HEK293T (cell line): Measurements from ENCODE around the gene OR2T33.
"Not testable (repeated sequence)": the region's sequence is repeated elsewhere in the genome, so short reads cannot be mapped to it uniquely, and the experiment has no call there.

ENCODE experiments used
- CTCF ChIA-PET: fragments of 350-600 bp; formaldehyde crosslinking; extraction: SDS; loops from one replicate; lab custom pipeline; 2021; ENCODE audit warnings: antibody characterized with exemption, inconsistent platforms; lab: Yijun Ruan, JAX
- POLR2A ChIA-PET: fragments of 350-600 bp; formaldehyde crosslinking; extraction: SDS; loops from one replicate; lab custom pipeline; 2020; ENCODE audit warnings: antibody characterized with exemption, inconsistent platforms; lab: Yijun Ruan, JAX
- DNase-seq: peaks from one replicate; pipeline ENCODE4 v3.0.0; 2012; ENCODE audit warnings: mixed read lengths; ENCODE audit errors: extremely low spot score
- ARNT ChIP-seq: fragments of 450-650 bp; IDR thresholded peaks from 2 replicates; pipeline ENCODE4 v1.6.1; 2017; ENCODE audit warnings: mild to moderate bottlenecking
- BHLHE40 ChIP-seq: fragments of 450-650 bp; IDR thresholded peaks from 2 replicates; pipeline ENCODE4 v1.6.1; 2016; ENCODE audit warnings: mild to moderate bottlenecking, moderate library complexity, borderline replicate concordance
- CTBP1 ChIP-seq: fragments of 450-650 bp; IDR thresholded peaks from 2 replicates; pipeline ENCODE4 v1.6.1; 2016; ENCODE audit warnings: borderline replicate concordance
- ELF4 ChIP-seq: fragments of 450-650 bp; IDR thresholded peaks from 2 replicates; pipeline ENCODE4 v1.6.1; 2017; ENCODE audit warnings: antibody characterized with exemption
- FOXA1 ChIP-seq: fragments of 450-650 bp; IDR thresholded peaks from 2 replicates; pipeline ENCODE4 v1.6.1; 2016; ENCODE audit warnings: mild to moderate bottlenecking
- FOXK2 ChIP-seq: fragments of 450-650 bp; IDR thresholded peaks from 2 replicates; pipeline ENCODE4 v1.6.1; 2016; ENCODE audit warnings: mild to moderate bottlenecking
- FOXM1 ChIP-seq: fragments of 450-650 bp; IDR thresholded peaks from 2 replicates; pipeline ENCODE4 v1.6.1; 2017; ENCODE audit warnings: mild to moderate bottlenecking, borderline replicate concordance
- HDGF ChIP-seq: fragments of 450-650 bp; IDR thresholded peaks from 2 replicates; pipeline ENCODE4 v1.6.1; 2017; ENCODE audit warnings: antibody characterized with exemption, borderline replicate concordance
- L3MBTL2 ChIP-seq: fragments of 450-650 bp; conservative IDR thresholded peaks from 2 replicates; pipeline ENCODE4 v1.6.1; 2016; ENCODE audit warnings: mild to moderate bottlenecking
- LEF1 ChIP-seq: fragments of 450-650 bp; IDR thresholded peaks from 2 replicates; pipeline ENCODE4 v1.6.1; 2017; ENCODE audit warnings: mild to moderate bottlenecking, borderline replicate concordance
- NFRKB ChIP-seq: fragments of 450-650 bp; IDR thresholded peaks from 2 replicates; pipeline ENCODE4 v1.6.1; 2016; ENCODE audit warnings: mild to moderate bottlenecking, moderate library complexity
- PKNOX1 ChIP-seq: fragments of 450-650 bp; IDR thresholded peaks from 2 replicates; pipeline ENCODE4 v1.6.1; 2016
- SP1 ChIP-seq: fragments of 450-650 bp; IDR thresholded peaks from 2 replicates; pipeline ENCODE4 v1.6.1; 2017
- SUZ12 ChIP-seq: fragments of 450-650 bp; IDR thresholded peaks from 2 replicates; pipeline ENCODE4 v1.6.1; 2016; ENCODE audit warnings: mild to moderate bottlenecking
- TARDBP ChIP-seq: fragments of 450-650 bp; IDR thresholded peaks from 2 replicates; pipeline ENCODE4 v1.6.1; 2016
- ZNF384 ChIP-seq: fragments of 450-650 bp; IDR thresholded peaks from 2 replicates; pipeline ENCODE4 v1.6.1; 2016

Gene OR2T33

GRCh38 chr1:248277876-248278275, at the start of gene OR2T33:
Gene OR2T33, minus strand, starts transcription at chr1:248277976. Its CDS starts 4,162 bp downstream, at chr1:248273814.
- DNase-seq: no peak
- ChIA-PET POLR2A (no interaction called here), CTCF (no interaction called here)
- TF ChIP-seq SUZ12: no peak
- no peak for TF ChIP-seq SP1
- TF ChIP-seq BHLHE40: no peak
- TF ChIP-seq FOXM1: no peak
- TF ChIP-seq TARDBP: no peak
- no peak for TF ChIP-seq CTBP1
- no peak for TF ChIP-seq NFRKB
- TF ChIP-seq FOXA1: no peak
- no peak for TF ChIP-seq FOXK2
- TF ChIP-seq L3MBTL2: no peak
- no peak for TF ChIP-seq ARNT
- TF ChIP-seq LEF1: no peak
- TF ChIP-seq PKNOX1: no peak
- no peak for TF ChIP-seq ZNF384
- no peak for TF ChIP-seq ELF4

- CTCF ChIA-PET: no interaction called here
- POLR2A ChIA-PET: no interaction called here
- no peak for DNase-seq
- TF ChIP-seq ARNT (no peak), PKNOX1 (no peak)
Measured at GRCh38 chr1:248324468-248324867, 46.7 kb upstream of the OR2T33 start, which contains the start of gene OR2M7. Gene OR2M7, minus strand, starts transcription at chr1:248324568. Its CDS starts 0 bp downstream, at chr1:248324568.

GRCh38 chr1:248316796-248317195, 39.0 kb upstream of the OR2T33 start:
- ChIA-PET CTCF (no interaction called here), POLR2A (no interaction called here)
- no peak for DNase-seq
- no peak for TF ChIP-seq ZNF384
- TF ChIP-seq SP1: no peak
- TF ChIP-seq HDGF: no peak
- TF ChIP-seq FOXA1: no peak
- no peak for TF ChIP-seq L3MBTL2
- no peak for TF ChIP-seq ARNT
- TF ChIP-seq SUZ12: no peak
- TF ChIP-seq TARDBP: no peak
- no peak for TF ChIP-seq NFRKB
- TF ChIP-seq PKNOX1: no peak
- TF ChIP-seq LEF1: no peak
- no peak for TF ChIP-seq FOXM1
- TF ChIP-seq CTBP1: no peak
- no peak for TF ChIP-seq BHLHE40
- TF ChIP-seq FOXK2: no peak
- no peak for TF ChIP-seq ELF4

GRCh38 chr1:248306740-248307139, 29.0 kb upstream of the OR2T33 start:
- DNase-seq, CTCF ChIA-PET, POLR2A ChIA-PET: not testable (repeated sequence)

GRCh38 chr1:248306103-248306502, 28.3 kb upstream of the OR2T33 start:
- DNase-seq: no peak
- POLR2A ChIA-PET: no interaction called here
- no peak for TF ChIP-seq BHLHE40
- TF ChIP-seq L3MBTL2: no peak
- TF ChIP-seq FOXK2: no peak
- TF ChIP-seq HDGF: no peak
- CTCF ChIA-PET: no interaction called here

GRCh38 chr1:248305672-248306071, 27.9 kb upstream of the OR2T33 start:
- POLR2A ChIA-PET, CTCF ChIA-PET, DNase-seq: not testable (repeated sequence)

GRCh38 chr1:248303324-248303723, 25.5 kb upstream of the OR2T33 start, which contains the start of gene OR2T12:
Gene OR2T12, minus strand, starts transcription at chr1:248303424. Its CDS starts 7,846 bp downstream, at chr1:248295578.
- no peak for TF ChIP-seq ARNT
- no peak for TF ChIP-seq PKNOX1
- no peak for TF ChIP-seq CTBP1
- TF ChIP-seq TARDBP: no peak
- no peak for TF ChIP-seq ZNF384
- TF ChIP-seq ELF4: no peak
- no peak for TF ChIP-seq LEF1
- no peak for TF ChIP-seq FOXM1
- no peak for TF ChIP-seq NFRKB
- no peak for TF ChIP-seq HDGF
- TF ChIP-seq L3MBTL2: no peak
- no peak for TF ChIP-seq FOXA1
- no peak for TF ChIP-seq SP1
- no peak for TF ChIP-seq BHLHE40
- no peak for TF ChIP-seq SUZ12
- ChIA-PET CTCF (no interaction called here), POLR2A (no interaction called here)

More at GRCh38 chr1:248303324-248303723, 25.5 kb upstream of the OR2T33 start, which contains the start of gene OR2T12:
- DNase-seq: no peak
